Sigmoid colon (tissue), 4 donors: Measurements from ENCODE around the gene C1QTNF9.

ENCODE experiments used
- CTCF ChIP-seq, 4 experiments: fragments of 450-650 bp in 3 of 4; fragments of 200-600 bp in 1 of 4; IDR thresholded peaks; one replicate each; pipeline ENCODE4 v1.5.1; 2016 to 2019; ENCODE audit warnings: antibody characterized with exemption in 4 of 4, mild to moderate bottlenecking in 3 of 4, moderate library complexity in 2 of 4
- EP300 ChIP-seq, 4 donors: sonication (generic); formaldehyde crosslinking; IDR thresholded peaks; one replicate each; pipeline ENCODE4 v1.6.1; 2017; ENCODE audit warnings: antibody characterized with exemption in 4 of 4
- POLR2A ChIP-seq, 2 donors: fragments of 450-650 bp; IDR thresholded peaks; one replicate each; pipeline ENCODE4 v1.6.1; 2016; ENCODE audit warnings: antibody characterized with exemption in 2 of 2, mild to moderate bottlenecking in 2 of 2, moderate library complexity in 2 of 2
- POLR2AphosphoS5 ChIP-seq, 4 donors: sonication (generic); formaldehyde crosslinking; IDR thresholded peaks; one replicate each; pipeline ENCODE4 v1.6.1; 2017; ENCODE audit warnings: antibody characterized with exemption in 4 of 4

- TF ChIP-seq CTCF (IDR thresholded peaks at IDR 0.05) (no peak), EP300 (IDR thresholded peaks at IDR 0.05) (no peak), POLR2AphosphoS5 (IDR thresholded peaks at IDR 0.05) (no peak), POLR2A (IDR thresholded peaks at IDR 0.05) (no peak)
Observed at GRCh38 chr13:24301911-24302310, 7.5 kb upstream of the C1QTNF9 start.
